Suppressor macrophage treated with lipopolysaccharide for 4 hours (primary cell): ENCODE data around the gene ANO7.
"Not testable (repeated sequence)": the region's sequence is repeated elsewhere in the genome, so short reads cannot be mapped to it uniquely, and the experiment has no call there.

Experiments used
- DNase-seq: peaks from one replicate; pipeline ENCODE4 v3.0.0-alpha.2; 2020

Gene ANO7

DNA sequence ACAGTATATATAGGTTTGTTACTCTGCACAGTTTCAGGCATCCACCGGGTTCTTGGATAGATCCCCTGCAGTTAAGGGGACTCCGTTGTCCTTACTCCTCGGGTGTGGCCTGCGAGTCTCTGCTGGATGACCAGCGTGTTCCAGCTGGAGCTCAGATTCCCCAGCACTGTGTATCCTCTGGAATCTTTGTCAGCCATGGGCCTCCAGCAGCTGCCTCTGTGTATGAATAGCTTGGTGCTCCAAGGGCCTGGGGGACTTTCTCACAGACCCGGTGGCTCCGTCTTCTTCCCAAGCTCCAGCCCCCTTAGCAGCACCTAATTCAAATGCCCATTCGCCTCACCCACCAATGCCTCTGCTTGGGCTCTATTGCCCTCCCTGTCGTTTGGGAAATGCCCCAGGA, 6.3 kb downstream of the ANO7 start:
- no peak for DNase-seq

DNA sequence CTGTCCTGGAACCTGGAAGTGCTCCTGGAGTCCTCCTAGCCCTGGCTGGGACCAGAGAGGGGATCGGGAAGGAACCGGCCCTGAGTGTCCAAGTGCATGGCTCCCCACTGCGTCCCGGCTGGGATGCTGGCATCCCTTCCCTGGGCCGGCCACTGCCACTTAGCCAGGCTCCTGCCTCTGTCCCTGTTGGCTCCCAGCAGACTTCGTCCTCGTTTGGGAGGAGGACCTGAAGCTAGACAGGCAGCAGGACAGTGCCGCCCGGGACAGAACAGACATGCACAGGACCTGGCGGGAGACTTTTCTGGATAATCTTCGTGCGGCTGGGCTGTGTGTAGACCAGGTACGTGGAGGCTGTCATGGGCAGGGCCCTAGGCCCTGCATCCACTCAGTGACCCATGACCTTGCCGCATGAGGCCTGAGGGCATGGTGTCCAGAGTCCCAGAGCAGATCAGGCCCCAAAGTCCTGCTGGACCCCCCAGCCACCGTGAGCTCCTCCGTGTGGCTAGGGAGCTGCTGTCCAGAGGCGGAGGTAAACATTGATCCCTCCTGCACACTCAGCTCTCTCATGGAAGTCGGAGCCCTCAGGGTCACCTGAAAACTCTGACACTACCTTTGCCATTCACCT, 7.1 kb downstream of the ANO7 start:
- no peak for DNase-seq

DNA sequence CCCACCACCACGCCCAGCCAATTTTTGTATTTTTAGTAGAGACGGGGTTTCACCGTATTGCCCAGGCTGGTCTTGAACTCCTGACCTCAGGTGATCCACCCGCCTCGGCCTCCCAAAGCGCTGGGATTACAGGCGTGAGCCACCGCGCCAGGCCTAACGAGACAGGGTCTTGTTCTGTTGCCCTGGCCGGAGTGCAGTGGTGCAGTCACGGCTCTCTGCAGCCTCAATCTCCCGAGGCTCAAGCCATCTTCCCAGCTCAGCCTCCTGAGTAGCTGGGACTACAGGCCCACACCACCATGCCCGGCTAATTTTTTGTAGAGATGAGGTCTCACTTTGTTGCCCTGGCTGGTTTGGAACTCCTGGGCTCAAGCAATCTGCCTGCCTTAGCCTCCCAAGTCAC, 8.8 kb downstream of the ANO7 start:
- not testable (repeated sequence) for DNase-seq

DNA sequence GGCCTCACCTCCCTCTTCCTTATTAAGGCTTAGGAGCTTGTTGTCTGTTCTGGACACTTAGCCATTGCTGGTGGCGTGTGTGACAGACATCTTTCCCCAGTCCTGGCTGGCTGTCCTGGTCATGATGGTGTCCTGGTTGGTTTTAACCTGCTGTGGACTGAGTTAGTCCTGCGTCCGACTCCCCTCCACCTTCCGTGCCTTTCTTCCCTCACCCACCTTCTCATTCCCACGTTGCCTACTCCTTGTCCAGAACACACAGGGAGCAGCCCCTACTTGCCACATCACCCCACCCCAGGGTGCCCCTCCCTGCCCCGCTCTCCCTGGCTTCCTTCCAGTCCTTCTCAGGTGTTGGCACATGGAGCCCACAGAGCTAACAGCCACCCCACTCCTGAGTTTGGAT, 9.5 kb downstream of the ANO7 start:
- DNase-seq = no peak

DNA sequence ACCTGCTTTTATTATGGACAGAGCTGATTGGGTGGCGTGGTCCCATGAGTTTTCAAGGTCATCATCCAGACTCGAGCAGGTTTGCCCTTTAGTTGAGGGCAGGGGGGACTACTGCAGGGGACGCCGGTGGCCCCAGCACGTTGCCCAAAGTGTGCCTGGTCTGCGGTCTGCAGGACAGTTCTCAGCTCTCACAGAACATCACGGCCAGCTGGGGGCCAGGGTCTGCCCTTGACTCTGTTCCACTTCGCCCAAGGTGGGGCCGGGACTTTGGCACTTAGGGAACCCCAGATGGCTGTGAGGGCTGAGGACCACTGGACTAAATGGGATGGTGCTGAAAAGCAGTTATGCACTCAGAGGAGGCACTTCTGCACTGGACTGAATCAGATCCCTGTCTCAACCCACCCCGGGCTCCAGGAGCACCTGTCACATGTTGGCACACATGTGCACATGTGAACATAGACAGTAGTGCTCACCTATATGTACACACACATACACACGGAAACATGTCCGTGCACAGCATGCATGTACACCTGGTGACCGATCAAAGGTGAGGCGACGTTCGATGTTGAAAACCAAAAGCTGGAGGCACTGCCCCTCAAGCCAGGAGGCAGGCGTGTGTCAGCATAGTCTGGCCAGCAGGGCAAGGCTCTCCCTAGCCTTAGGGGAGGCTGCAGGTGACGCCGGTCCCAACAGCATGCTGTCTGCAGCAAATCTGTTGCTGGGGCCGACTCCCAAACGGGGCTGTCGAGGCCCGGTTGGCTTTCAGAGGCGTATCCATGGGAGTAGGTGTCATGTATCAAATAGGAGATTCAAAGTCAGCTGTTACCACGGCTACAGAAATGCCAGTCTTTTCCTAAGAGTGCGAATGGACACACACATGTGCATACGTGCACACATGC, 10.2 kb downstream of the ANO7 start:
- DNase-seq = no peak

DNA sequence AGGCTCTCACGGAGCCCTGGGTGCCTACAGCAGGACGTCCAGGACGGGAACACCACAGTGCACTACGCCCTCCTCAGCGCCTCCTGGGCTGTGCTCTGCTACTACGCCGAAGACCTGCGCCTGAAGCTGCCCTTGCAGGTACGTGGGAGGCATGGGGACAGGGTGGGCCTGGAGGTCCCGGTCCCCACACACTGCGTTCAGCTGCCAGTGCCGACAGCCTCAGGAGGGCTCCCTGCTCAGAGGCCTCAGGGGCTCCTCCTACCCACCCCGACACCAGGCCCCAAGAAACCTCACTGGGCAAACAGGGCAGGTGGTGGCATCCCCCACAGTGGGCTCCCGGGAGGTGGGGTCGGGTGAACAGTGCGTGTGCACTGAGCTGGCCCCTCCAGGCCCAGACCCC, 10.8 kb downstream of the ANO7 start:
- DNase-seq = no peak

DNA sequence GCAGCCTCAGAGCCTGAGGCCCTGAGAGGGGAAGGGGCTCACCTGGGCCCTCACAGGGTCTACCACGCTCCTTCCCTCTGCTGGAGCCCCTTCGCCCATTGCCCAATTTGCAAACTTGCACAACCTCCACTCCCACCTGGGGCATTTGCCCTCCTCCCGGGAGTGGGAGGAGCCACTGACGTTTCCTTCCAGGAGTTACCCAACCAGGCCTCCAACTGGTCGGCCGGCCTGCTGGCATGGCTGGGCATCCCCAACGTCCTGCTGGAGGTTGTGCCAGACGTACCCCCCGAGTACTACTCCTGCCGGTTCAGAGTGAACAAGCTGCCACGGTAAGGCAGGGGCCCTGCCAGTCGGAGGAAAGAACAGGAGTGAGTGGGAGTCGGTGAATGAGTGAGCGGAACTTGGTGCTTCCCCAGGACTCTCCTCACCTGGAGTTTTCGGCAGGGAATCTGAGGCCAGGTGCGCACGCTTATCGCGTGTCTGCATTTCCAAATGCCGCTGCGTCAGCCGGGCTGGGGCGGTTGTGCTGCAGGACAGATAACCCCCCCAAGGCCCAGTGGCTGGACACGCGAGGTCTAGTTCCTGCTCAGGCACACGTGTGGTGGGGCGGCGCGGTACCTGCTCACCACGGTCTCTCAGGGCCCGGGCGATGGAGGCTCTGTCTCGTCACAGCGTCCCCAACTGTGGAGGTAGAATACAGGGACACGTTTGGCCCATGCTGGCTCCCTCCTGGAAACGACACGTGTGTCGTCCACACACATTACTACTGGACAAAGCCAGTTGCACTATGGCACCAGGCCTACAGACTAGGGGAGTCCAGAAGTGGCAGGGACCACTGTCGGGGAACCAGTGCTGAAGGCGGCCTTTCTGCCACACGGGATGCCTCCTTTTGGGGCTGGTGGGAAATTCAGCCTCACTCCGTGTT, 11.7 kb downstream of the ANO7 start:
- no peak for DNase-seq

DNA sequence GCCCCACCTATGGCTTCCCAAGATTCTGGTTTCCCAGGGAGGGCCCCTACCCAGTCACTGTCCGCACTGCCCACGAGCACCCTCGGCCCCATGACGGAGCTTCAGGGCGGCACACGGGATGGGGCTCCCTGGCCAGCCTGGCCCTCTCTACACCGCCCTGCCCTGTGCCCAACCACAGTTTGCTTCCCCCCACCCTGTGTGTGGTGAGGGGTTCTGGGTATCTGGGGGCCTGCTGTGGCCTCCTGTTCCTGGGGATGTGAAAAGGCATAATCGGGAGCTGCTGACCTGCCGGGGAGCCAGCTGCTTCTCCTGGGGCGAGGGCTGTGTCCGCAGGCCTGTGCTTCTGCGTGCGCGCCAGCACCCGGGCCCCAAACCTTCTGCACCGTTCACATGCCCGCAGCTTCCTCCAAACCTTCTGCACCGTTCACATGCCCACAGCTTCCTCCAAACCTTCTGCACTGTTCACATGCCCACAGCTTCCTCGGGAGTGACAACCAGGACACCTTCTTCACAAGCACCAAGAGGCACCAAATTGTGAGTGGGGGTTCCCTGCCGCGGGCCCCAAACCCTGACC, 12.4 kb downstream of the ANO7 start:
- DNase-seq = no peak

DNA sequence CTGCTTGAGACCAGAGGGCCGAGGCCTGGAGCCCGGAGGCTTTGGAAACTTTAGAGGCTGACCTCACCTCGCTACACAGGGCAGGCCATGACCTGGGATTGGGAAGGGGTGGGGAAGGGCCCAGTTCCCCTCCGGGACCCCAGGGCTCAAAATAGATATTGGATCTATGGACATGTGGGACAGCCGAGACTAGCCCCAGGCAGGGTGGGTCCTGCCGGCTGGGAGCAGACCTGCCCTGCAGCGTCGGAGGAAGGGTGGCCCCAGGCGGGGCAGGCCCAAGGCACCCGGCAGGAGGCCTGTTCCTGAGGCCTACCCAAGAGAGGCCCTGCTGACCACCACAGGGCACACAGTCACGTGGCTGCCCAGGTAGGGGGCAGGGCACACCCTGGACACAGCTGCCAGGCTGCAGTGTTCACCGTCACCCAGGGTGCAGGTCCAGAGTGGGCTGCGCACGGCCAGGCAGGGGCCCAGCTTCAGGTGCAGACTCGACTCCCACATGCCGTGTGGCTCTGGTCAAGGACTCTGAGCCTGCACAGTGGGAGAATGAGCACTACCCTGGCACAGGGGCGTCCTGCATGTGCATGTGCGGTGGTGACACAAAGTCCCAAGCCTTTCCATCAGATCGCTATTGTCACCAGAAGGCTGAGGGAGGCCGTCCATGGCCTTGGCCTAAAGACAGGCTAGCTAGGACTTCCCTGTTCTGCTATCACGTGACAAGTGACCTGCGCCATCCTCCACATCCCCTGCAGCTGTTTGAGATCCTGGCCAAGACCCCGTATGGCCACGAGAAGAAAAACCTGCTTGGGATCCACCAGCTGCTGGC, 13.2 kb downstream of the ANO7 start:
- DNase-seq = no peak

DNA sequence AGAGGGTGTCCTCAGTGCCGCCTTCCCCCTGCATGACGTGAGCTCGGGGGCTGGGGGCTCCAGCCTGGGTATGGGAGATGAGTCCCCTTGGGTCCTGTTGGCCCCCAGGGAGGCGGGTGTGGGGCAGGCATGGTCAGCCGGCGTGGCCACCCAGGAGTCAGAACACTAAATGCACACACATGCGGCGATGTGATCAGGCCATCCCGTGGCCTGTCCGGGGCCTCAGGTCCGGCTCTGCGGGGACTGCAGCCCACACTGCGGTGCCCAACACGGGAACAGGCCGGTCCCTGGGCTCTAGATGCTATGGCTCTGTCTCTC, 13.8 kb downstream of the ANO7 start:
- DNase-seq = no peak

DNA sequence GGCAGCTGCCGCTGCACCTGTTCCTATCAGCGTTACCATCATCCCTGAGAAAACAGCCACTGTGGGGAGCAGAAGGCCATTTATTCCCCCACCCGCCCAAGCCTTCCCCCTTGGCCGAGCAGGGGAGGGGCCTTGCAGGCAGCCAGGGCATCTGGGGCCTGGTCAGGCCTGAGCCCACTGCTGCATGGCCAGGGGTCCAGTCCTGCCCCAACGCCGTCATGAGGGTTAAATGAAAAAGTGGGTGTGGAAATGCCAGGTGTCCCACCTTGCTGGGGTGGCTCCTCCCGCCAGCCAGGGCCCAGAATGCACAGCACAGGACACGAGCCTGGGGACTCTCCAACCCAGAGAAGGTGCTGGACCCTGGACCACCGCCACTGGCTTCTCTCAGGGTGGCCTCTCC, 14.2 kb downstream of the ANO7 start:
- no peak for DNase-seq

DNA sequence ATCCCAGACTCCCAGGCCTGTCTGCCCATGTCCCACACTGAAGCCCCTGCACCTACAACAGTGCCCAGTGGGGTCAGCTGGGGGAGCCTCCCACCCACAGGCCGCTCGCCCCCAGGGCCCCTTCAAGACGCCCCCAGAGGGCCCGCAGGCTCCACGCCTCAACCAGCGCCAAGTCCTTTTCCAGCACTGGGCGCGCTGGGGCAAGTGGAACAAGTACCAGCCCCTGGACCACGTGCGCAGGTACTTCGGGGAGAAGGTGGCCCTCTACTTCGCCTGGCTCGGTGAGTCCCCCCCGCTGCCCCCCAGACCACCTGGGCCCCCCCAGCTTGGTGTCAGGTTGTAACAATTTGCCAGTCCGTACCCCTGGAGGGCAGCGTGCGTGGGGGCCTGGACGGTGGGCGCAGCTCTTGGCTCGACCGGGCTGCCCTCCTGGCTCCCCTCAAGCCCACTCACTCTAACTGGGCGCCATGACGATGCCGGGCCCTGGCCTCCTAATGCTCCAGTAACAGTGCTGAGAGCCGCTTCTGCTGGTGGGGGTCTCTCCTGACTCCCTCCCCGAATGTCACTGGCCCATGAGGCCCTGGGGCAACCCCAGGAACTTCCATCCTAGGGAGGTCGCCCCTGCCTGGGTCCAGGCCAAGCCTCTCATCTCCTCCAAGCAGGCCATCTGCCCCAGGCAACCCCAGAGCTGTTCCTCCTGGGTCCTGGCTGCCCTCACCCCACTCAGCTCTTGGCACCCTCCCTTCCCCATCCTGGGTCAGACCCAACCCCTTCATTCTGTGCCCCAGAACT, 14.9 kb downstream of the ANO7 start:
- no peak for DNase-seq

DNA sequence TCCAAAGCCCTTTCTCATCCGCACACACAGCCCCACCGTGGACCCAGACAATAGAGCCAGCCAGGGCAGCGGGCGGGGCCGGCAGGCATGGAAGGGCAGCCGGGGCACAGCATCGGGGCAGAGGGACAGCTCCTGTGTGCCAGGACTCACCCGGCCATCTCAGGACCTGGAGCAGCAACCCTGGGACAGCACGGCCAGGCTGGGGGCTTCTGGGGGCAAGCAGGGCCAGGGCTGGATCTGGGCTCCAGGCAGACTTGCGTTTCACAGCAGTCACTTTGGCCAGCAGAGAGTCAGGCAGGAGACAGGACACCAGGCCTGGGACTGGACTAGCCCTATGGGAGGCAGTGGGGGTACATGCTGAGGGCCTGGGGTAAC, 15.5 kb downstream of the ANO7 start:
- no peak for DNase-seq

DNA sequence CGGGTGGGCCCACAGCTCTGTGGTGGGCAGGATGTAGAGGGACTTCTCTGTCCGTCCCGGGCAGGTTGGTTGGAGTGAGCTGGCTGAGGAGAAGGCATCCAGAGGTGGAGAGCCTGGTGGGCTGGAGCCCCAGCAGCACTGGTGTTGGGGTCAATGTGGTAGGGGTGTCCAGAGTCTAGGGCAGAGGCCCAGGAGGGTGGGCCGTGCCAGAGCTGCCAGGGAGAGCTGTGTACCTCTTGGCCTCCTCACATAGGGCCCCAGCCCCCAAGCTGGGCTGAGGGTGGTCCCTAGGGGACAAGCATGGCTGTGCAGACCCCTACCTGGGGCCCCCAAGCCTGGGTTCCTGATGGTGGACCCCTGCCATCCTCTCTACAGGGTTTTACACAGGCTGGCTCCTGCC, 16.0 kb downstream of the ANO7 start:
- DNase-seq = no peak

DNA sequence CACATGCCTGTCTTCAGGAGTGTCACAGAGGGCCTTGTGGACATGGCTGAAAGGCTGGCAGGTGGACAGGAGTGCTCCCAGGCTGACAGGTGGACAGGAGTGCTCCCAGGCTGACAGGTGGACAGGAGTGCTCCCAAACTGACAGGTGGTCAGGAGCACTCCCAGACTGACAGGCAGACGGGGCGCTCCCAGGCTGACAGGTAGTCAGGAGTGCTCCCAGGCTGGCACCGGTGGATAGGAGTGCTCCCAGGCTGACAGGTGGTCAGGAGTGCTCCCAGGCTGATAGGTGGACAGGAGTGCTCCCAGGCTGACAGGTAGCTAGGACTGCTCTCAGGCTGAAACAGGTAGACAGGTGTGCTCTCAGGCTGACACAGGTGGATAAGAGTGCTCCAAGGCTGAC, 16.6 kb downstream of the ANO7 start:
- no peak for DNase-seq

DNA sequence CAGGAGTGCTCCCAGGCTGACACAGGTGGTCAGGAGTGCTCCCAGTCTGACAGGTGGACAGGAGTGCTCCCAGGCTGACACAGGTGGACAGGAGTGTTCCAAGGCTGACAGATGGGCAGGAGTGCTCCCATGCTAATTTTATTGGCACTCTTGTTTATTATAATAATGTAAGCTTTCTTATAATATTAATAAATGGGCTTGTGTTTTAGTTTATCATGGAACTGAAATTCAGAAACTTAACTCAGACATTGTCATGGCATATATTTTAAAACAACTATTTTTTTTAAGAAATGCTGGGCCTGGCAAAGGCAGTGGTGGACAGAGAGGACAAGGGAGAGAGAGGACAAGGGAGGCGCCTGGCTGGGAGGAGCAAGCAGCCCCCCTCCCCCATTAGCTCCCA, 18.7 kb downstream of the ANO7 start:
- no peak for DNase-seq

DNA sequence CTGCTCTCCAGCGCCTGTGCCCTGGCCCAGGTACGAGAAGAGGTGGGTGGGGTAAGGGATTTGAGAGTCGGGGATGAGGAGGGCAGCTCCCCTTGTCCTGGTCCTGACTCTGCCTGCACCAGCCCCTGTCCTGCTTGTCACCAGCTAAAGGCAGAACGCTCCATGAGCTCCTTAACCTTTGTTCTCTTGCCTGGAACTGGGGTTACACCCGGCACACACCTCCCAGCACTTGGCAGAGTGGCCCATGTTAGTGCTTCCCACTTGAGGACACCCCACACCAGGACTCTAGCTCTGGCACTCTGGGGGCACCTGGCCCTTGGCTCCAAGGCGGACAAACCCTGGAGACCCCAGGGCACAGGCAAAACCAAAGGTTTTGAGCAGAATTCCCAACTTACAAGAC, 19.2 kb downstream of the ANO7 start:
- DNase-seq = no peak

DNA sequence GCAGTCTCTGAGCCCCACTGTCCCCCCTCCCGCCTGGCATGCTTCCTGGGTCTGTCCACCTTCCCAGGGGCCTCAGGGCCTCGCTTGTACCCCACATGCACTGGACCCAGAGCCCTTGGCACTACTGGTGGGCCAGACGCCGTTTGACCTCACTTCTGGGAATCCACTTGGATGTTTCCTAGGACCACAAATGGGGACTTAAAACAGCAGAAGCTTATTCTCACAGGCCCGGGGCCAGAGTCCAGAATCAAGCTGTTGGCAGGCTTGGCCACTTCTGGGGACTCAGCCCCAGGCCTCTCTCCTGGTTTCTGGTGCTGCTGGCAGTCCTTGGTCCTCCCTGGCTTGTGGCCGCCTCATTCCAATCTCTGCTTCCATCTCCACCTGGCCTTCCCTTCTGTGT, 19.6 kb downstream of the ANO7 start:
- DNase-seq = no peak

DNA sequence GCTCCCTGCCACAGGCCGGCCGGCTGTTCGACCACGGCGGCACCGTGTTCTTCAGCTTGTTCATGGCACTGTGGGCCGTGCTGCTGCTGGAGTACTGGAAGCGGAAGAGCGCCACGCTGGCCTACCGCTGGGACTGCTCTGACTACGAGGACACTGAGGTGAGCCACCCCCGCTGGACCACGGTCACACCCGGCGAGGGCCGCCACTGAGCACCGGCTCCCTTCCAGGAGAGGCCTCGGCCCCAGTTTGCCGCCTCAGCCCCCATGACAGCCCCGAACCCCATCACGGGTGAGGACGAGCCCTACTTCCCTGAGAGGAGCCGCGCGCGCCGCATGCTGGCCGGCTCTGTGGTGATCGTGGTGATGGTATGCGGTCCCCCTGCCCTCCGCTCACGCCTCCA, 20.8 kb downstream of the ANO7 start:
- no peak for DNase-seq

DNA sequence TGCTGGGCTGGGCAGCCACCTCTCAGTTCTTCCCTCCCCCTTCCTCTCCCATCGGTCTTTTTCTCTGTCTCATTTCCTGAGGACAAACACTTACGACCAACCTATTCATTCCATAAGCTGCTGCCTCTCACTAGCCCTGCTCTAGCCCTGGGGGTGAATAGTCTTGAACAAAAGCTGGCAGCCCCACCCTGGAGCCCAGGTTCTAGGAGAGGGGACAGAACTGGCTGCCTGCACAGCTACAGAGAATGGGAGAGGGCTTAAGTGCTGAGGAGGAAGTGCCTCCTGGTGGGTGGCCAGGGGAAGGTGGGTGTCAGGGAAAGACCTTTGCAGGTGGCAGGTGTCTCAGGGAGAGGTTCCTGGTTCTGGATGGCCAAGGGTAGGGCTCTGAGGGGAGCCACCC, 22.8 kb downstream of the ANO7 start:
- no peak for DNase-seq

DNA sequence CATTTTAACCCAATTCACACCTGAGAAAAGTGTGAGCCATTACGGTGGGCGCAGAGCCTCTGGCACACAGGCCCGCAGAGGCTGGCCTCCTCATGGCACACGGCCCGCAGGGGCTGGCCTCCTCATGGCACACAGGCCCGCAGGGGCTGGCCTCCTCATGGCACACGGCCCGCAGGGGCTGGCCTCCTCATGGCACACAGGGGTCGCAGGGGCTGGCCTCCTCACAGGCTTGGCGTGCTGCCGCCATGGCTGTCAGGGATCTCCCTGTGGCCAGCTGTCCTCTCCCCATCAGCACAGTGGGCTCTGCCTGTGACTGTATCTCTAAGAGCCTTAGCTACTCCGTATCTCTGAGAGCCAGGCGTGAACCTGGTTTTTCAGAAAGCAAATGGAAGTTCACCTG, 24.6 kb downstream of the ANO7 start:
- no peak for DNase-seq

DNA sequence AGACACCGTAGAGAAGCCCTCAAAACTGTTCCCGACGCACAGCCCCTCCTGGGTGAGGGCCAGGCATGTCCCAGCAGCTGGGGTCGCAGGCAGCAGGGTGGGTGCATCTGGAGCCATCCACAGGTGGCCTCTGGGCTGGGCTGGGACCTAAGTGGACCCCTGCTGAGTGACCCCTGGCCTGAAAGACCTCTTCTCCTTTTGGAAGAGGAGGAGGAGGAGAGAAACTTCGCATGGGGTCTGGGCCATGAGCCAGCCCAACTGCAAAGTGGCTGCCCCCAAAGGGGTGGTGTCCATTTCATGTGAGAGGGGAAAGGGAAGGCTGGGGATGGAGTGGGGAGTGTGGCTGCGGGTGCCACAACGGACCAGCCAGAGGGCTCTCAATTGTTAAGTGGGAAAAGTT, 25.1 kb downstream of the ANO7 start:
- no peak for DNase-seq
